NK-92 (cell line): ENCODE results near the gene ARHGEF1.

Source experiments
- DNase-seq: peaks from one replicate; lab custom pipeline; 2025; ENCODE audit not compliant: unreplicated experiment; lab: John Stamatoyannopoulos, UW

Gene ARHGEF1

DNA sequence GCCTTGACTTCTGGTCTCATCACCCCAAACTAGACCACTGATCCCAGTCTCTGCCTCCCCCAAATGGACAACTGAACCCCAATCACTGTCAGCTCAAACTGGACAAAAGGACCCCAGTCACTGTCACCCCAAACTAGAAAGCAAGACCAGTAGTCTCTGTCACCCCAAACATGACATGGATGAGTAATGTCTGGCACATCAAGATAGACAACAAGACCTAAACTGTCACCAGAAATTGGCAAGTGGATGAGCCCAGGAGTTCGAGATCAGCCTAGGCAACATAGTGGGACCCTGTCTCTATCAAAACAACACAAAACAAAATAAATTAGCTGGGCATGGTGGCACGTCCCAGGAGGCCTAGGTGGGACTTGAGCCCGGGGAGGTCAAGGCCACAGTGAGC, 64.1 kb downstream of the ARHGEF1 start:
- DNase-seq = no peak

DNA sequence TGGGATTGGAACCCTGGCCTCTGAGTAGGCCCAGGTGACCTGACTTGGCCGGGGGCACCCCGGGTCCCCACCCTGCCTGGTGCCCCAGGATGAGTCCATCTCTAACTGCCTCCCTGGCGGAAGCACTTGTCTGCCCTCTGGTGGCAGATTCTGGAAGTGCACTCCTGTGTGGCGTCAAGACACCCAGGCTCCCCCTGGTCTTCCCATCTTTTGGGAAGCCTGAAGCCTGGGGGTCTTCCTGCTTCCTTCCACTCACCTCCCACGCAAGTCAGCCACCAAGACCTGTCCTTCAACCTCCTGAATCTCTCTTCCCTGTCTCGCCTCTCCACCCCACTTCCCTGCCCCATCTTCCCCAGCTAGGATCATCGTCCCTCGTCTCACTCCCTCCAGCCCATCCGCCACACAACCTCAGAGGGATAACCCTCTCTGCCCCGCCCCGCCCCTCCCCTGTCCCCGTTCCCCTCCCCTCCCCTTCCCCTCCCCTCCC, 68.7 kb downstream of the ARHGEF1 start:
- DNase-seq = no peak

DNA sequence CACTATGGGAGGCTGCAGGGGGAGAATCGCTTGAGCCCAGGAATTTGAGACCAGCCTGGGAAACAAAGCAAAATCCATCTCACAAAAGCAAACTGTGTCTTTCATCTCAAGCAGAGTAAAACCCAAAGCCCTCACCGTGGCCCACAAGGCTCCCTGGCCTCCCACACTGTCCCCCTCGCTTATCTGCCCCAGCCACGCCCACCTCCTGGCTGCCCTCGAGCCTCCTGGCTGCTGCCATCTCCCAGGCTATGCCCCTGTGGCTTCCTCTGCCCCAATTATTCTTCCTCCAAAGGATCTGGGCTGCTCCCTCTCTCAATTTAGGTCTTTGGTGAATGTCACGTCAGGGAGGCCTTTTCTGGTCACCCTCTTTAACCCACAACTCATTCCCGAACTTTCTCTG, 72.5 kb downstream of the ARHGEF1 start:
- no peak for DNase-seq

DNA sequence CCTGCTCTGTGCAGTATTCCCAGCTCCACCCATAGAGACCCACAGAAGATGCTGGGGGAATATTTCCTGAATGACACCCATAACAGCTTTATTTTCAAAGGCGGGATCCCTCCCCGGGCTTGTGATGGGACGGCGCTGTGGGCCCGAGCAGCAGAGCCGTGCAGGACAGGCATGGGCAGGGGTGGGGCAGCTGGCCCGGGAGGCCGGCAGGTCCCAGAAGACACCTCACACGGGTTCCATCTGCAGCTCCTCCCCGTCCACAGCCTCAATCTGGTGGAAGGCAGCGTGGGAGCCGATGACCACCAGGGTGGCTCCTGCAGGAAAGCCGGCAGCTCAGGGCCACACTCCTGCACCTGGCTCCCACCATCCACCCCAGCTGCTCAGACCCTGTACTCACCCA, 73.6 kb downstream of the ARHGEF1 start:
- DNase-seq = no peak
